ENCODE results near the gene ACYP2. TPM values are rescaled to one million over a fixed set of nuclear protein-coding genes. Genes with fewer than 3 reads are reported as not detected.

Gene ACYP2
- total RNA-seq, 4 donors from 2014 or later, result 15.4 to 28.7 (median 22.7) TPM

DNA sequence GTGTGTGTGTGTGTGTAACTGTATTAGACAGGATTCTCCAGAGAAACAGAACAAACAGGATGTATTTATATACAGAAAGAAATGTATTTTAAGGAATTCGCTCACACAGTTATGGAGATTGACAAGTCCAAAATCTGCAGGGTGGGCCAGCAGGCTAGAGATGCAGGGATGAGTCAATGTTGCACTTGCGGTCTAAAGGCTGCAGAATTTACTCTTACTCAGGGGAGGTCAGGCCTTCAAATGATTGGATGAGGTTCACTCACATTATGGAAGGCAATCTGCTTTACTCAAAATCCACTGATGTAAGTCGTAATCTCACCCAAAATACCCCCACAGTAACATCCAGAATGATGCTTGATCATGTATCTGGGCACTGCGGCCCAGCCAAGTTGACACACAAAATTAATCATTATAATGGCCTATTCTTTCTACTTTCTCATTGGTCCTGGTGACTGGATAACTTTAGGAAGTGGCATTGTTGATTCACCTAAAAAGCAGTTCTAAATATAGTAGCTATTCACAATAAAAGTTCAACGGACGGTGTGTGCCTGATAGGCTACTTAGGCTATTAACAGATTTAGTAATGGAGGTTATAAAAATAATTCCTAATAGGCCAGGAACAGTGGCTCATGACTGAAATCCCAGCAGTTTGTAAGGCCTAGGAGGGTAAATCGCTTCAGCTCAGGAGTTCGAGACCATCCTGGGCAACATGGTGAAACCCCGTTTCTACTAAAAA lies 40.6 kb upstream of the ACYP2 start:
- no peaks in the 10 kb centered on the region for H3K36me3 ChIP-seq
- TF ChIP-seq CTCF (IDR thresholded peaks at IDR 0.05), result no peak
- no peak for TF ChIP-seq POLR2A (IDR thresholded peaks at IDR 0.05; ENCODE audit: low read depth)
- TF ChIP-seq EP300 (IDR thresholded peaks at IDR 0.05), result no peak
- no peak for TF ChIP-seq POLR2AphosphoS5 (IDR thresholded peaks at IDR 0.05)
- no peaks in the 10 kb centered on the region for H3K4me1 ChIP-seq
- no peak overlapping the region for H3K27ac ChIP-seq (replicated peaks in 1 of 4)
- H3K4me3 ChIP-seq, result no peak overlapping the region
- no peak for DNase-seq (ENCODE audit: extremely low spot score)
- H3K9me3 ChIP-seq, result no peaks in the 10 kb centered on the region
- intact Hi-C loops (cut with DNase I), result no loop called here
- 89% methylated on average over 9 of the region's 9 CpGs for WGBS
- H3K27me3 ChIP-seq, result no peaks in the 10 kb centered on the region

GRCh38 chr2:54076586-54076985 lies 38.8 kb upstream of the ACYP2 start:
- Histone ChIP-seq H3K9me3 (no peaks in the 10 kb centered on the region), H3K4me3 (no peak overlapping the region), H3K27me3 (no peaks in the 10 kb centered on the region), H3K36me3 (peaks cover 0 to 4% (median 0%) of the 10 kb centered on the region in 4 donors), H3K4me1 (no peaks in the 10 kb centered on the region), H3K27ac (replicated peaks in 1 of 4) (no peak overlapping the region)
- intact Hi-C loops (cut with DNase I), result no loop called here
- no peak for DNase-seq (ENCODE audit: extremely low spot score)
- no peak for TF ChIP-seq CTCF (IDR thresholded peaks at IDR 0.05)
- no peak for TF ChIP-seq POLR2A (IDR thresholded peaks at IDR 0.05; ENCODE audit: low read depth)
- TF ChIP-seq EP300 (IDR thresholded peaks at IDR 0.05), result no peak
- no peak for TF ChIP-seq POLR2AphosphoS5 (IDR thresholded peaks at IDR 0.05)
- 82% methylated on average over 1 of the region's 1 CpG for WGBS

DNA sequence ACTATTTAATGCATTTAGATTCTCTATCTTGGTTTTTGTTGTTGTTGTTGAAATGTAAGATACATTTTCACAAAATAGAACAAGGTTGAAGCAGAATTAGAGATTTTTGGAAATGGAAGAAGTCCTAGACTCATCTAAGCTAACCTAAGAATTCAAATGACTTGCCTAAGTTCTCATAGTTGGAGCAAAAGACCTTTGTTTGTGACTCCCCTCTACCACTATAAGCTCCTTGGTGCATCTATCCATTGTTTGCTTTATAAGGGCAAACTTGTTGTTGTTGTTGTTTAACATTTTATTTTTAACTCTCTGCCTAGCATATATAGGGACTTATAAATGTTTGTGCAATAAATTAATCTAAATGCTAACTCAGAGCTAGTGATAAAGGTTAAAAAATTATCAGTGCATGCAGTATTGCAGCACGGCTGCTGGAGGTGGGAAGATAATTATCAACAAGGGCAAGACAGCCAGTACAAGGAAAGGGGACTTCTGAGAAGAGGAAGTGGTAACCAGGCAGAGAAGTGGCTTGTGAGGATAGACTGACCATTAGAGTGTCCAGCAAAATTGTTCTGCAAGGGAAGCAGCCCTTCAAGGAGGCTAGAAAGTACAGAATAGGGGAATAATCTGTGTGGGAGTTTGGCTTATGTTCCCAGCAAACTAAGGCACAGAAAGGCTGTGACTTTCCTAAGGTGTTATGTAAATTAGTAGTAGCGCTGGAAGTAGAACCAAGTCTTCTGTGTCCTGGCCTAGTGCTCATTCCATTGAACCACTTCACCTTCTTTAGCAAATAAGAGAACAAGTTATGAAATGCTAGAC lies 38.1 kb upstream of the ACYP2 start:
- peaks cover 0 to 4% (median 0%) of the 10 kb centered on the region in 4 donors for H3K36me3 ChIP-seq
- H3K9me3 ChIP-seq, result no peaks in the 10 kb centered on the region
- intact Hi-C loops (cut with DNase I), result no loop called here
- no peaks in the 10 kb centered on the region for H3K4me1 ChIP-seq
- no peaks in the 10 kb centered on the region for H3K27me3 ChIP-seq
- H3K27ac ChIP-seq (replicated peaks in 1 of 4), result no peak overlapping the region
- DNase-seq (ENCODE audit: extremely low spot score), result no peak
- 94% methylated on average over 2 of the region's 2 CpGs for WGBS
- TF ChIP-seq EP300 (IDR thresholded peaks at IDR 0.05) (no peak), POLR2A (IDR thresholded peaks at IDR 0.05; ENCODE audit: low read depth) (no peak), POLR2AphosphoS5 (IDR thresholded peaks at IDR 0.05) (no peak), CTCF (IDR thresholded peaks at IDR 0.05) (no peak)
- H3K4me3 ChIP-seq, result no peak overlapping the region

DNA sequence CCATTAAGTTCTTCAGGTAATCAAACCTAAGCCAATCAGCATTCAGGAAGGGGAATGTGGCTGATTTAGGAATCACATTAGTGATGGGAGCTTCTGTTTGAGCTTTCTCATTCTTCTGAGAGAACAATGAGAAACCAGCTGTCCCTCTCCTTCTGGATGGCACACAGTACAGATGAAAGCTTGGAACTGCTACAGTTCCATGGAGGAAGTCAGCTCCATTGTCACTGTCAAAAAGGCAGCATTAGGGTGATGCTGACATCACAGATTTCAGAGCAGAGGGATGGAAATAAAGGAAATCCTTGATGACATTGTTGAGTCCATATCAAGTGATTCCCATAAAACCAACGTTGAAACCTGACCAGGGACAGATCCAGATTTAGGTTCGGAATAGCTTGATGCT lies 36.1 kb upstream of the ACYP2 start:
- H3K27me3 ChIP-seq, result no peaks in the 10 kb centered on the region
- no peaks in the 10 kb centered on the region for H3K9me3 ChIP-seq
- peaks cover 0 to 4% (median 0%) of the 10 kb centered on the region in 4 donors for H3K36me3 ChIP-seq
- no peak for DNase-seq (ENCODE audit: extremely low spot score)
- 88% methylated on average over 2 of the region's 2 CpGs for WGBS
- TF ChIP-seq POLR2A (IDR thresholded peaks at IDR 0.05; ENCODE audit: low read depth) (no peak), EP300 (IDR thresholded peaks at IDR 0.05) (no peak), POLR2AphosphoS5 (IDR thresholded peaks at IDR 0.05) (no peak), CTCF (IDR thresholded peaks at IDR 0.05) (no peak)
- no peaks in the 10 kb centered on the region for H3K4me1 ChIP-seq
- intact Hi-C loops (cut with DNase I), result no loop called here
- no peak overlapping the region for H3K4me3 ChIP-seq
- no peak overlapping the region for H3K27ac ChIP-seq (replicated peaks in 1 of 4)
